Measurements from ENCODE around the gene ABI2. TPM values are rescaled to one million over a fixed set of nuclear protein-coding genes. Genes with fewer than 3 reads are reported as not detected.
"Not testable (repeated sequence)": the region's sequence is repeated elsewhere in the genome, so short reads cannot be mapped to it uniquely, and the experiment has no call there.

The ABI2 gene
- total RNA-seq, 6 experiments from 2014 or later, result 5.2 to 13.9 (median 8.9) TPM

GRCh38 chr2:203376173-203376572 lies 48.0 kb downstream of the ABI2 start:
- no peak for TF ChIP-seq POLR2A (IDR thresholded peaks at IDR 0.05)
- no peak for TF ChIP-seq CTCF (IDR thresholded peaks at IDR 0.05)
- intact Hi-C loops (cut with DNase I), result no loop called here
- Histone ChIP-seq H3K9me3 (no peaks in the 10 kb centered on the region), H3K36me3 (no peaks in the 10 kb centered on the region), H3K27ac (no peak overlapping the region), H3K27me3 (no peaks in the 10 kb centered on the region), H3K4me3 (no peak overlapping the region), H3K4me1 (no peaks in the 10 kb centered on the region)
- ATAC-seq (no peak), DNase-seq (no peak)

- no peak for ATAC-seq
- no peak for DNase-seq
Observed at GRCh38 chr2:203379156-203379555, 51.0 kb downstream of the ABI2 start.

GRCh38 chr2:203383038-203383437 lies 54.8 kb downstream of the ABI2 start:
- Histone ChIP-seq H3K4me1 (no peaks in the 10 kb centered on the region), H3K36me3 (no peaks in the 10 kb centered on the region), H3K27ac (no peak overlapping the region), H3K27me3 (no peaks in the 10 kb centered on the region), H3K4me3 (no peak overlapping the region), H3K9me3 (no peaks in the 10 kb centered on the region)
- intact Hi-C loops (cut with DNase I), result no loop called here
- WGBS (ENCODE audit: insufficient coverage, low coverage, low lambda C conversion rate, missing lambda C conversion rate), result 63% methylated on average over 1 of the region's 1 CpG
- ATAC-seq, result no peak
- no peak for TF ChIP-seq POLR2A (IDR thresholded peaks at IDR 0.05)
- TF ChIP-seq CTCF (IDR thresholded peaks at IDR 0.05), result no peak
- no peak for DNase-seq

More at GRCh38 chr2:203379156-203379555, 51.0 kb downstream of the ABI2 start:
- TF ChIP-seq CTCF (IDR thresholded peaks at IDR 0.05) (no peak), POLR2A (IDR thresholded peaks at IDR 0.05) (no peak)
- H3K36me3 ChIP-seq, result no peaks in the 10 kb centered on the region
- H3K27ac ChIP-seq, result no peak overlapping the region
- no peaks in the 10 kb centered on the region for H3K27me3 ChIP-seq
- 90% methylated on average over 2 of the region's 3 CpGs for WGBS (ENCODE audit: insufficient coverage, low coverage, low lambda C conversion rate, missing lambda C conversion rate)
- no peaks in the 10 kb centered on the region for H3K4me1 ChIP-seq
- no peak overlapping the region for H3K4me3 ChIP-seq
- intact Hi-C loops (cut with DNase I), result no loop called here
- no peaks in the 10 kb centered on the region for H3K9me3 ChIP-seq

GRCh38 chr2:203388153-203388552 lies 60.0 kb downstream of the ABI2 start:
- DNase-seq; H3K27me3 ChIP-seq; intact Hi-C loops (cut with DNase I); H3K4me1 ChIP-seq; H3K4me3 ChIP-seq; H3K27ac ChIP-seq; H3K36me3 ChIP-seq; ATAC-seq; H3K9me3 ChIP-seq: not testable (repeated sequence)
- WGBS (ENCODE audit: insufficient coverage, low coverage, low lambda C conversion rate, missing lambda C conversion rate), result 81% methylated on average over 6 of the region's 6 CpGs

GRCh38 chr2:203394519-203395227 lies 66.5 kb downstream of the ABI2 start:
- Histone ChIP-seq H3K4me3 (no peak overlapping the region), H3K27me3 (no peaks in the 10 kb centered on the region), H3K9me3 (no peaks in the 10 kb centered on the region), H3K4me1 (no peaks in the 10 kb centered on the region), H3K36me3 (no peaks in the 10 kb centered on the region), H3K27ac (no peak overlapping the region)
- TF ChIP-seq POLR2A (IDR thresholded peaks at IDR 0.05), result no peak
- TF ChIP-seq CTCF (IDR thresholded peaks at IDR 0.05), result no peak
- no peak for ATAC-seq
- 92% methylated on average over 8 of the region's 9 CpGs for WGBS (ENCODE audit: insufficient coverage, low coverage, low lambda C conversion rate, missing lambda C conversion rate)
- DNase-seq, result no peak
- intact Hi-C loops (cut with DNase I), result no loop called here

Measured in right lobe of liver (tissue), 6 donors.